ENCODE data around the gene LCE7A.

DNA sequence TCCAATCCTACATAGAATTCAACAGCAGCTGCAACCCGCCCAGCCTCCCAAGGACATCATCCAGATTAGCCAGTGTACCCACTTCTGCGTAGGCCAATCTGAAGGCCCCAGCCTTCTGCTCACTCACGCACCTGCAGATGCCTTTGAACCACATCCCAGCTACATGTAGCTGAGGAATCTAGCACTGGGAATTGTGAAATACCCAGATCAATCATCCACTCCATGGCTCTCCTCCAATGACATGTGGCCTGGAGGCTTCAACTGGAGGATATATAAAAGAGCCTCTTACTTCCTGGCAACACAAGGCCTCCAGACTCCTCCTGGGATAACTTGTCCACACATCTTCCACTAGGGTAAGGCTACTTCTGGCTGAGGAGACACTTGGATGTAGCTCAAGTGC is 17.2 kb upstream of the LCE7A start, which contains the start of gene LCE6A:
- no peak for TF ChIP-seq CTCF (IDR thresholded peaks at IDR 0.05)
- TF ChIP-seq ZFX (IDR thresholded peaks at IDR 0.05; ENCODE audit: borderline replicate concordance) = no peak
